GM18868 (cell line): ENCODE measurements around the gene DENND1A.

Source experiments
- ATAC-seq: cut with Tn5 transposase; IDR thresholded peaks from one replicate; pipeline ENCODE4 v1.9.1; 2021; ENCODE audit warnings: mild to moderate bottlenecking, moderate library complexity; ENCODE audit not compliant: unreplicated experiment

Gene DENND1A

GRCh38 chr9:123480791-123481190 is 449.1 kb downstream of the DENND1A start:
- ATAC-seq = no peak

DNA sequence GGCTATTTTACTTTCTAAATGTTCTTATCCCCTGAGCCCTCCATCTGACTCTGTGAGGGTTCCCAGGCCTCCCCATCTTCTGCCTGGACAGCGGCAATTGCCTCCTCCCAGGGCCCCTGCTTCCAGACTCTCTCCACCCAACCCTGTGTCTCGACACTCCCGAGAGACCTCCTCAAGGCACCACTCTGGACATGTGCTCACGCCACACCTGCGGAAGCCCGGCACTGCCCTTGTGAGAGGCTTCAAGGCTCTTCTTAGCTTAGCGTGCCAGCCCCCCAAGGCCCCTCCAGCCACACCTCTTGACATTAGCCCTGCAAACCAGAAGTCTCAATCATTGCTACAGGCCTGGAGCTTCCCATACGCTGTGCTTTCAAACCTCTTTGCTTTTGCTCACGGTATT is 449.8 kb downstream of the DENND1A start:
- no peak for ATAC-seq

- no peak for ATAC-seq
These were observed 450.8 kb downstream of the DENND1A start for GRCh38 chr9:123478967-123479602.

- ATAC-seq = no peak
These were observed 451.8 kb downstream of the DENND1A start for GRCh38 chr9:123478160-123478559.

GRCh38 chr9:123475407-123475806 is 454.5 kb downstream of the DENND1A start:
- no peak for ATAC-seq

DNA sequence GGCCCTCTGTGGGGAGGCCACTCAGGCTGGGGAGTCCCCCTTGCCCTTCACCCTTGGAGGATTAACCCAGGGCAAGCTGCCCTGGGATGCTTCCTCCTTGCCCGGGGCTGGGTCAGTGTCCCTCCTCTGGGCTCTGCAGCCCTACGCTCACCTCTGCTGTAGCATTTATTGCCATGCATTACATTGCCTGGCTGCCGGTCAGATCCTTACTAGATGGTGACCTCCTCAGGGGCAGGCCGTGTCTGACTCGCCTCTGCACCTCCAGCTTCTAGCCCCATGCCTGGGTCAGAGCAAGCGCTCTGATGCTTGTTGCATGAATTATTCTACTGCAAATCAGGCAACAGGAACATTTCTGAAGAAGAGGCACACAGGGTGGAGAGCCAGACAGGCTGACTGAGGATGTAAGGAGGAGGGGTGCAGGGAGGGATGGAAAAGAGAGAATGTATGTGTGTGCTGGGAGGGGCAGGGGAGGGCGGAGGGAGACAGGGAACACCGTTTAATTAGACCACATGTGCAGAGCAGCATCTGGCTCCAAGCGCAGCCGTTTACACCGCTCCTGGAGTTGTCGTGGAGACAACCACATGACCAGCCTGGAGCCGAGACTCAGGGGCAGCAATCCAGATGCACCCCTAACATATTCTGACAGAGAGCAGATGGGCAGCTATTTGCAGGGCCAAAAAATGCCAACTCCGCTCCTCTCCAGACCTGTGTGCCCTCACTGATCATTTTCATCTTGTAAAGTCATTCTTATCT is 456.9 kb downstream of the DENND1A start:
- ATAC-seq = no peak

- no peak for ATAC-seq
These were observed 457.9 kb downstream of the DENND1A start for GRCh38 chr9:123471843-123472570.

DNA sequence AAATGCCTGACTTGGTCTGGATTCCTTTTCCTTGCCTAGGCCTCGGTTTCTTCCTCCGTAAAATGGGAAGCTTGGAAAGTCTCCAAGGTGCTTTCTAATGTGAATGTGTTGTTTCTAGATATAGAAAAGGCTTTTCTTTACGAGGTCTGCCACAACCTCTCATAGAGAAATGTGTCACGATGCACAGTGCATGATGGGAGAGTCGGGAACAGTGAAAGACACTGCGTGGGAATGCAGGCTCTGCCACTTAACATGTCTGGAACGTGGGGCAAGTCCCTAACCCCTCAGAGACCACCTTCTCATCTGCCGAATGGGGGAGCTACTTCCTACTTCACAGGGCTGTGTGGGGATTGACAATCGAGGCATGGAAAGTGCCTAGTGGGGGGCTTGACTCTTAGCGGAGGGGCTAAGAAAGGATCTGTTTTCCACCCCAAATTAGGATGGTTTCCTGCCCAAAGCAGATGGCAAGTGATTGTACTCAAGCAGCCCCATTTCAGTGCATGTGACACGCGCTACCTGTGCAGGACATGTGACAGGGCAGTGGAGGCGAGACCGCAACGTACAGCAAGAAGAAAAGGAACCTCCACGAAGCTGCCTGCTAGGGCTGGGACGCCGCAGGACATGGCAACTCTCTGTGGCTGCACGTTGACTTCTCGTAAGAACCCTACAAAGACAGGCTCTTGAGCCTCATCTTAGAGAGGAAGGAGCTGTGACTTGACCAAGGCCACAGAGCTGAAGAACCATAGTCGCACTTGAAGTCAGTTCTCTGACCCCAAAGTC is 458.7 kb downstream of the DENND1A start:
- ATAC-seq = no peak

- no peak for ATAC-seq
These were observed 459.7 kb downstream of the DENND1A start for GRCh38 chr9:123470121-123470782.

DNA sequence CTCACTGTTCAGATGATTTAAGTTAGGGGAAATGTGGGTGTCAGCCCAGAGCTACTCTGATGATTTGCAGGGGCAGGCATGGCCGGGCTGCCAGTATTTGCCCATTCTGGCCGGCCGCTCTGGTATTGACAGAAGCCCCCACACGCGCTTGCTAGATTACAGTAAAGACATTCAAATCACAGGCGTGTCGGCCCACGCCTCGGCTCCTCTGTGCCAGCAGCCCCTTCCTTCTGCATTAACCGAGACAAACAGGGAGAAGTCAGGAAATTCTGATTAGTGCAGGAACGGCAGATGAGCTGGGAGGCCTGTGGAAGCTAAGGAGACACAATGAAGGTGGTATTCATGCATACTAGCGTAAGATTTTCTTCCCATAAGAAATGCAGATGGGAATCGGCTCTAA is 460.6 kb downstream of the DENND1A start:
- no peak for ATAC-seq

- ATAC-seq = no peak
These were observed 461.4 kb downstream of the DENND1A start for GRCh38 chr9:123468541-123468940.

DNA sequence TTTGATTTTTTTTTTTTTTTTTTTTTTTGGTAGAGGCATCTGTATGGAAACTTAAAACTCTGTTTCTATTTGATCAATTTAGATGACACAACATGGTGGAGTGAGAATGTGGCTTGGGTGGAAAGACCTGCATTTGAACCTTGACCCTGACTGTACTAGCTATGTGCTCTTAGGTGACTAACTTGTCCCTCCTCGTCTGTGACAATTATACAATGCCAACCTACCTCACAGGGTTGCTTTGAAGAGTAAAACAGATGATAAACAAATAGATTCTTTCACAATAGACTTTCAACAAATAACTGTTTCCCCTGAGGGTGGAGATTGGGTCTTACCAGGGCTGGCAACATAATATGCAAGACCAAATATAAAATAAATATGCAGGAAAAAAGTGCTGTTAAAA is 464.6 kb downstream of the DENND1A start:
- no peak for ATAC-seq

DNA sequence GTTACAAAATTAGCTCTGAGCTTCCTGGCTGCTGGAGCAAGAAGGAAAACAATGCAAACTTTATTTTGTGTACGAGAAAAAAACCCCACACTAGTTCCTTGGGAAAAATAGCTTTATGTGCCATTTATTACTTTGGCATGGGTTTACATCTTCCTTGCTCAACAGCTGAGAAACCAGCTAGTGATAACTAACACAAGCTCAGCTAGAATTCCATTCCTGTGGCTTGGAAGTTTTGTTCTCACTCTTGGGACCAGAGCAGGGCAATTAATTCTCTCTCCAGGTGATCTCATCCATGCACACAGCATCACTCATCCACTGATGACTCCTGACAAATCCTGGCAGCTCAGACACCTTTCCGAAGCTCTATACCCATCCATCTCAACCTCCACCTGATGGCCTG is 469.8 kb downstream of the DENND1A start:
- ATAC-seq = no peak

DNA sequence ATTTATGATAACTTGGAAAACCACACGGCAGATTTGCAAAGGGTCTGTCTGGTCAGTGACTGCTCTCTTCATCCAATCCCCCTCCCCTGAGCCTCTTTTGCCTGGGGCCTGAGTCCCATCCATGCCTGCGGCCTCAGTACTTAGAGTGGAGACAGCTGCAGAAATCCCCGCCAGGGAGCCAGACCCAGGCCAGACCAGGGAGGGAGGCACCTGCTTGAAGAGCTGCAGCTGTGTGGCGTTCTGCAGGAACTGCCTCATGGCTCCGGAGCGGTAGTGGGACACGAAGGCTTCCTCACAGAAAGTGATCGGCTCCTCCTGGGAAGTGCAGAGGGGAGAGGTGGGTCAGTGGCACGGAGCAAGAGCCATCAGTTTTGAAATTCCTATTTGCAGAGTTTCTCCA is 472.3 kb downstream of the DENND1A start:
- no peak for ATAC-seq

- ATAC-seq = no peak
These were observed 473.9 kb downstream of the DENND1A start for GRCh38 chr9:123456011-123456410.

GRCh38 chr9:123455187-123455586 is 474.7 kb downstream of the DENND1A start:
- ATAC-seq = no peak

- no peak for ATAC-seq
These were observed 475.6 kb downstream of the DENND1A start for GRCh38 chr9:123454361-123454760.

GRCh38 chr9:123453831-123454321 is 476.1 kb downstream of the DENND1A start:
- ATAC-seq = no peak

- no peak for ATAC-seq
These were observed 476.8 kb downstream of the DENND1A start for GRCh38 chr9:123453076-123453667.

DNA sequence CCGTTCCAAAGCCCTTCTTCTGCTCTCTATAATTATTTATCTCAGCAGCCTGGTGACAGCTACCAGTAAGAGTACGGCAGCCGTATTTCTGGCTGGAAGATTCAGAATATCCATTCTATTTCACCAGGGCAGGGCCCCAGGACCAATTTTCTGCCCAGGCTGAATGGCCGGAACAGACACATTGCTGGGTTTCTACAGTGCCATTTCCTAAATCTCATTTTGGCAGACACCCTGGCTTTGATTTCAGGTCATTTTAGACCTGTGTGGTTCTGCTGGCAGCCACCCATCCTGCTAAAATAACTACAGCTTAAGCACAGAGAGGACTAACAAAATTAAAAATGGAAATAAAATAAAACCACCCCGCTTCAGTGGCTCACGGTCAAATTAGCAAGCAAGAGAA is 478.9 kb downstream of the DENND1A start:
- no peak for ATAC-seq
